Activated CD8-positive, alpha-beta memory T cell treated with anti-CD3 and anti-CD28 coated beads for 36 hours (primary cell): ENCODE measurements around the gene HYAL4. TPM values are rescaled to one million over a fixed set of nuclear protein-coding genes. Genes with fewer than 3 reads are reported as not detected.
"Not testable (repeated sequence)": the region's sequence is repeated elsewhere in the genome, so short reads cannot be mapped to it uniquely, and the experiment has no call there.

Experiments used
- CTCF ChIA-PET: fragments of 350-600 bp; sonication (Branson Sonifier 250); formaldehyde crosslinking; loops from one replicate; lab custom pipeline; 2021; ENCODE audit warnings: antibody characterized with exemption; lab: Charles Lee
- POLR2A ChIA-PET: fragments of 350-600 bp; sonication (Branson Sonifier 250); formaldehyde crosslinking; loops from one replicate; lab custom pipeline; 2021; ENCODE audit warnings: antibody characterized with exemption; lab: Charles Lee
- total RNA-seq, 2 experiments: library from RNA; stranded (reverse); gene quantifications; one replicate each; pipeline ENCODE4 v1.2.3, GENCODE V29; 2021

Gene HYAL4
- total RNA-seq, 2 experiments from 2014 or later, result not detected

DNA sequence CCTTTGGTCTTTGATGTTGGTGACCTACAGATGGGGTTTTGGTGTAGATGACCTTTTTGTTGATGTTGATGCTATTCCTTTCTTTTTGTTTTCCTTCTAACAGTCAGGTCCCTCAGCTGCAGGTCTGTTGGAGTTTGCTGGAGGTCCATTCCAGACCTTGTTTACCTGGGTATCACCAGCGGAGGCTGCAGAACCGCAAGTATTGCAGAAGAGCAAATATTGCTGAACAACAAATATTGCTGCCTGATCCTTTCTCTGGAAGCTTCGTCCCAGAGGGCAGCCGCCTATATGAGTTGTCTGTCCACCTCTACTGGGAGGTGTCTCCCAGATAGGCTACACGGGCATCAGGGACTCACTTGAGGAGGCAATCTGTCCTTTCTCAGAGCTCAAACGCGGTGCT is 827 bp upstream of the HYAL4 start:
- CTCF ChIA-PET, POLR2A ChIA-PET: not testable (repeated sequence)

DNA sequence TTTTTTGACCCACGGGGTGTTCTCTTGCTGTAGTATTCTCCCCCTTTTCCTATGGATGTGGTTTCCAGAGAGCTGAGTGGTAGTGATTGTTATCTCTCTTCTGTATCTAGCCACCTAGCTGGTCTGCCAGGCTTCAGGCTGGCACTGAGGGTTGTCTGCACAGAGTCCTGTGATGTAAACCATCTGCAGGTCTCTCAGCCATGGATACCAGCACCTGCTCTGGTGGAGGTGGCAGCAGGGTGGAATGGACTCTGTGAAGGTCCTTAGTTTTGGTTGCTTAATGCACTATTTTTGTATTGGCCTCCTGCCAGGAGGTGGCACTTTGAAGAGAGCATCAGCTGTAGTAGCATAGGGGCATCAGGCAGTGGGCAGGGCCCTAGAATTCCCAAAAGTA is 851 bp downstream of the HYAL4 start:
- POLR2A ChIA-PET, result no interaction called here
- CTCF ChIA-PET, result no interaction called here

DNA sequence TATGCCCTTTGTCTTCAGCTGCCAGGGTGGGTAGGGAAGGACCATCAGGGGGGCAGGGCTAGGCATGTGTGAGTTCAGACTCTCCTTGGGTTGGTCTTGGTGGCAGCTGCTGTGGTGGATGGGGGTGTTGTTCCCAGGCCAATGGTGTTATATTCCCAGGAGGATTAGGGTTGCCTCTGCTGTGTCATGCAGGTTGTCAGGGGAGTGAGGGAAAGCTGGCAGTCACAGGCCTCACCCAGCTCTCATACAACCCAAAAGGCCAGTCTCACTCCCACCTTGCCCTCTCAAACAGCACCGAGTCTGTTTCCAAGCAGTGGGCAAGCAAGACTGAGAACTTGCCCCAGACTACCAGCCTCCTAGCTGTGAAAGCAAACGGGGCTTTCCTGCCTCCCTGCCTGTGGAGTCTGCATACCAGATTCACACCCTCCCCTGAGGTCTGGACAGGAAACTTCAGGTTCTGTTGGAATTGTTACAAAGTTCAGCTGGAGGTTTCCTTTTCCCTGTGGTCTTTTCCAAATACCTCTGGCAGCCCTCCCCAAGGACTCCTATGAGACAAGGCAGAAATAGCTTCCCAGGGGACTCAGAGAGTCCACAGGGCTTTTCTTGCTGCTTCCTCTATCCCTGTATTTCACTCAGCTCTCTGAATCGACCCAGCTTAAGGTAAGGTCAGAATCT is 1.4 kb downstream of the HYAL4 start:
- ChIA-PET POLR2A (no interaction called here), CTCF (no interaction called here)

DNA sequence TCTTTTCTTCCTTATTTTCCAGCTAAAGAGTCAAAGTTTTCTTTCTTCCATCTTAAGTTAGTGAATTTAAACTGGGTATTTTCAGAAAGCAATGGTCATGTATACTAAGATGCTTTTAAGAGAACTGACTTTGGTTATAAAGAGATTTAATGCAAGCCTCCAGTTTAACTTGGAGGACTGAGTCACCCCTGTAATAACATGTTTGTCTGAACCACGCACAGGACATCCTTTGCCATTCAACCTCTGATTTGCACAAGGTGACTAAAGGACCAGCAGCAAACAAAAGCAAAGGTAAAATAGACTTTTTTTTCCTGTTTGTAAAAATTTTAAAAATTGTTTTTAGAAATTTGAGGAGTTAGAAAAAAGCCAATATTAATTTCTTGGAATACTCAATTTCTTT is 2.9 kb downstream of the HYAL4 start:
- ChIA-PET POLR2A (no interaction called here), CTCF (no interaction called here)

DNA sequence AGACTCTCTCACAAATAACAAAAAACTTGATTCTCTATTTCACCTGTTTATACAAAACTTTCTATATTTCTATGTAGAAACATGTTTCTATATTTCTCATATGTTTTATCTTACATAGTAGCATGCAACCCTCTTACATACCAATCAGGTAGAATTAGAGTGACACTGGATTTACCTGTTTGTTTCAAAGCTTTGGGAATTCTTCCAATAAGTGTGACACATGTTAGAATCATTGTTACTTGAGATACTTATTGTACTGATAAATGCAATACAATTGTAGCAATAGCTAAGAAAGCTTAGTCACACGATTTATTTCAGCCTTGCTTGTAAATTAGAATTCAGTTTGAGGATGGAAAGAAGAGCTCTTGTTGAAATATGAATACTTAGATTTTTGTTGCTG is 4.9 kb downstream of the HYAL4 start:
- POLR2A ChIA-PET, result no interaction called here
- CTCF ChIA-PET, result no interaction called here

DNA sequence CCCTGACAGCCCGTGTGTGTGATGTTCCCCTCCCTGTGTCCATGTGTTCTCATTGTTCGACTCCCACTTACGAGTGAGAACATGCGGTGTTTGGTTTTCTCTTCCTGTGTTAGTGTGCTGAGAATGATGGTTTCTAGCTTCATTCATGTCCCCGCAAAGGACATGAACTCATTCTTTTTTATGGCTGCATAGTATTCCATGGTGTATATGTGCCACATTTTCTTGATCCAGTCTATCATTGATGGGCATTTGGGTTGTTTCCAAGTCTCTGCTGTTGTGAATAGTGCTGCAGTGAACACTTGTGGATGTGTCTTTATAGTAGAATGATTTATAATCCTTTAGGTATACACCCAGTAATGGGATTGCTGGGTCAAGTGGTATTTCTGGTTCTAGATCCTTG is 6.4 kb downstream of the HYAL4 start:
- CTCF ChIA-PET, POLR2A ChIA-PET: not testable (repeated sequence)

DNA sequence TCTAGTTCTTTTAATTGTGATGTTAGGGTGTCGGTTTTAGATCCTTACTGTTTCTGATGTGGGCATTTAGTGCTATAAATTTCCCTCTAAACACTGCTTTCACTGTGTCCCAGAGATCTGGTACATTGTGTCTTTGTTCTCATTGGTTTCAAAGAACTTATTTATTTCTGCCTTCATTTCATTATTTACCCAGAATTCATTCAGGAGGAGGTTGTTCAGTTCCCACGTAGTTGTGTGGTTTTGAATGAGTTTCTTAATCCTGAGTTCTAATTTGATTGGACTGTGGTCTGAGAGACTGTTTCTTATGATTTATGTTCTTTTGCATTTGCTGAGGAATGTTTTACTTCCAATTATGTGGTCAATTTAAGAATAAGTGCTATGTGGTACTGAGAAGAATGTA is 9.3 kb downstream of the HYAL4 start:
- POLR2A ChIA-PET, CTCF ChIA-PET: not testable (repeated sequence)

DNA sequence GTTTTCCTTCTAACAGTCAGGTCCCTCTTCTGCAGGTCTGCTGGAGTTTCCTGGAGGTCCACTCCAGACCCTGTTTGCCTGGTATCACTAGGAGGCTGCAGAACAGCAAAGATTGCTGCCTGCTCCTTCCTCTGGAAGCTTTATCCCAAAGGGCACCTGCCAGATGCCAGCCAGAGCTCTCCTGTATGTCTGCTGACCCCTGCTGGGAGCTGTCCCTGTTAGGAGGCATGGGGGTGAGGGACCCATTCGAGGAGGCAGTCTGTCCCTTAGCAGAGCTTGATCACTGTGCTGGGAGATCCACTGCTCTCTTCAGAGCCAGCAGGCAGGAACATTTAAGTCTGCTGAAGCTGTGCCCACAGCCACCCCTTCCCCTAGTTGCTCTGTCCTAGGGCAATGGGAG is 11.5 kb downstream of the HYAL4 start:
- POLR2A ChIA-PET, CTCF ChIA-PET: not testable (repeated sequence)

DNA sequence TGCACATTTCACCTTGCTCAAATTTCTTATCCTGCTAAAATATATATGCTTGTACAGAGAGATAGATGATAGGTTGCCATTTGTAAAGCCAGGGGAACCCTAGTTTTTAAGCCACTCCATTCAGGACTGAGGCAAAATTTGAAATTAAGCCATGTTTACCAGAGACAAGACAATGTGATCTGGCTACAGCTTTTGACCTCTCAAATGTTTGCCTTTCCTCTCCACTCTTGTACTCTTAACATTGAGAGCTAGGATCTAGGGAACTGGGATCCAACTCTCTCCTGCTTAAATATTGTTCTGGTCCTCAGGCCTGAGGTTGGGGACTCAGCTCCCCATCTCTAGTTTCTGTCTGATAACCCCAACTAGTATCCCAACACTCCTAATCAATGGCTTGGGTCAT is 15.9 kb downstream of the HYAL4 start:
- POLR2A ChIA-PET, result no interaction called here
- CTCF ChIA-PET, result no interaction called here

DNA sequence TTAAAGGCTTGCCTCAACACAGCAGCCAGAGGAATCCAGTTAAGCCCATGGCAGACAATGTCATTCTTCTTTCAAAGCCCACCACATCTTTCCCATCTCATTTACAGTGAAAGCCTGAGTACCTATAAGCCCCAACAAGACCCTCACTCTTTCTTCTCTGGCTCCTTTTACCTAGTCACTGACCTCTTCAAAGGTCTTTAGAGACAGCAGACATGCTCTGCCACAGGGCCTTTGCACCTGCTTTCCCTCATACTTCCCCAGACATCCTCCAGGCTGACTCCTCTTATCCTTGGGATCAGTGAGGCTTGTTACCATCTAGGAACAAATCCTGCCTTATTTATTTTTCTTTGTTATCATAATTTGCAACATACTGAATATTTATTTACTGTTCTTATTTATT is 17.8 kb downstream of the HYAL4 start:
- CTCF ChIA-PET, result no interaction called here
- POLR2A ChIA-PET, result no interaction called here

DNA sequence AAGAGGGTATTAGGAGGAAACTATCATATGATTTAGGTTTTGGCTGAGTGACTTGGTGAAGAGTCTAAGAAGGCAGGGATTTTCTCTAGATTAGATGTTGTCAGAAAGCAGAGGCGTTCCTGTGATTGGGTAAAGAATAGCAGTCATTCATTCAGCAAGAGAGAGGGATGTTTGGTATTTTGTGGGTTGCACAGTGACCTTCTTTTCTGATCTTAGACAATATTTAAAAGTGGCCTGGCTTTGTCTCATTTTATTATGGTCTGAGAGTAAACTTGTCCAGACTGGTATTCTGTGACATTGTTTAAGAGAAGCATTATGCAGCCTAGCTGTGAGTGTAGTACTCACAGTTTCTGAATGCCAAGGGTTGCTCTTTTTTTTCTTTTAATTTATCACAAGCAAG is 18.5 kb downstream of the HYAL4 start:
- ChIA-PET POLR2A (no interaction called here), CTCF (interaction anchor here (0.9 kb wide), 1 partner anchor 9 kb away, joined by 3 read pairs; no protein-coding TSS in a partner anchor)

DNA sequence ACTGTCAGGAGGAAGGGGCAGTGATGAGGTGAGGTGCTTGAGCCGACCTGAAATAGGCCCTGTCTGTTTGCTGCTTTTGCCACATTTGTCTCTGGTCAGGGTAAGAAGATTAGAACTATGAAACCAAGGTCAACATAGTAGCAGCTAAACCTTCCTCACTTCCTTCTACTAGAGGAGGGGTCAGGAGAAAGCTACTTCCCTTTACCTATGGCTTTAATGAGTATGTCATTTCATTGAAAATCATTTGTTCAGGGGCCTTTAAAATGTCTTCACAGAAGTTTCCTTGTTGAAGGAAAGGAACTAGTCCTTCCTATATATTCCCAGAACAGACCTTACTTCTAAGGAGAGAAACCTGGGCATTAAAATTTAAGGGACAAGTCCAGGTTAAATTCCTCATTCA is 19.0 kb downstream of the HYAL4 start:
- POLR2A ChIA-PET, result no interaction called here
- CTCF ChIA-PET, result interaction anchor here (0.9 kb wide), 1 partner anchor 8 kb away, joined by 3 read pairs; no protein-coding TSS in a partner anchor

DNA sequence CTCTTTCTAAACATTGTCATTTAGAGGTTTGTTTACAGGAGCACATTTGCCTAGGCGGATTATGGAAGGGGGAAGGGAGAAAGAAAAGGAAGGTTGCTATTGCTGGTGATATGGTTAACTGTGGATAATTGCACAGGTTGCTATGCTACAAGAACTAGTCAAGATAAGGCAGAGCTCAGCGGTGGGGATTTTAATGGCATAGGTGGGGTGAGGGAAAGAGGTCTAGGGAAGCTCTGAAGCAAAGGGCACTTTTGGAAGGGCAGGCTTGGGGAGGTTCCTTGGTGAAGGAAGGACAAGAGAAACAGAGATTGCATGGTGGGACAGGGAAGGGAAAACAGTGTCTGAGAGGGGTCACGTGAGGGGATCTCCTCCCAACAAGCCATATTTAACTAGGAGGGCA is 19.5 kb downstream of the HYAL4 start:
- POLR2A ChIA-PET, result no interaction called here
- CTCF ChIA-PET, result interaction anchor here (1.2 to 1.5 kb wide), 3 partner anchors 65 to 168 kb away, joined by 3 to 11 read pairs (median 3); no protein-coding TSS in a partner anchor

DNA sequence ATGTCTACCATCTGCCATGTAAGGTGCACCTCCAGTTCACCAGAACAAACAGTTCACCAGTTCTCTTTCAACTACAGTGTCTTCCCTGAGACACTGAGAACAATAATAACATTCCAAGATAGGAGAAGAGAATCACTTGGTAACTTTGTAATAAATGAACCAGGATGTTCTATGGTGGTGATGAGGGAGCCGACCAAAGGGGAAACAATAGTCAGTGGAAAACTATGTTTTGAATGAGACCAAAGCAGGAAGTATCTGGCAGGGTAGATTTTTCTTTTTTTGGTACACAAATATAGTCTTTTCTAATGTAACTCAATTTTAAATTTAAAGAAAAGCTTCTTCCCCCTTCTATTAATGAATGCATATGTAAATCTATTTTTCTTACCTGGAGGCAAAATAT is 20.0 kb downstream of the HYAL4 start:
- ChIA-PET POLR2A (no interaction called here), CTCF (interaction anchor here (0.6 to 1.5 kb wide), 7 partner anchors 56 to 240 kb away, joined by 3 to 11 read pairs (median 3); partner anchors contain the start of gene WASL)

DNA sequence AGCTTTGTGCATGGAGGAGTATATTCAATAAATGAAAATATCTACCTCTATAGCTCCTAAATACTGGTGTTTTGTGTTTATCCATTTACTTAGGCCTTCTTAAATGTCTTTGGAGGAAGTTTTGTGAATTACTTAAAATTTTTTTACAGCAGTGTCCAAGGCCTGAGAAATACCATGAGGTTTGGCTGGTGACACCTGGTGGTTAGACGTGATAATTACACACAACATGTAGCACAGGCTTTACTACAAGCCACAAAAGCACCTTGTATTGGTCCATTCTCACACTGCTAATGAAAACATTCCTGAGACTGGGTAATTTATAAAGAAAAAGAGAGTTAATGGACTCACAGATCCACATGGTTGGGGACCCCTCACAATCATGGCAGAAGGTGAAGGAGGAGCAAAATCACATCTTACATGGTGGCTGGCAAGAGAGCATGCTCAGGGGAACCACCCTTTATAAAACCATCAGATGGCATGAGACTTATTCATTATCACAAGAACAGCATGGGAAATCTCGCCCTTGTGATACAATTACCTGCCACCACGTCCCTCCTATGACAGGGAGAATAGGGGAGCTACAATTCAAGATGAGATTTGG is 20.6 kb downstream of the HYAL4 start:
- POLR2A ChIA-PET, result no interaction called here
- CTCF ChIA-PET, result interaction anchor here (0.6 to 1.5 kb wide), 7 partner anchors 56 to 241 kb away, joined by 3 to 11 read pairs (median 3); partner anchors contain the start of gene WASL

DNA sequence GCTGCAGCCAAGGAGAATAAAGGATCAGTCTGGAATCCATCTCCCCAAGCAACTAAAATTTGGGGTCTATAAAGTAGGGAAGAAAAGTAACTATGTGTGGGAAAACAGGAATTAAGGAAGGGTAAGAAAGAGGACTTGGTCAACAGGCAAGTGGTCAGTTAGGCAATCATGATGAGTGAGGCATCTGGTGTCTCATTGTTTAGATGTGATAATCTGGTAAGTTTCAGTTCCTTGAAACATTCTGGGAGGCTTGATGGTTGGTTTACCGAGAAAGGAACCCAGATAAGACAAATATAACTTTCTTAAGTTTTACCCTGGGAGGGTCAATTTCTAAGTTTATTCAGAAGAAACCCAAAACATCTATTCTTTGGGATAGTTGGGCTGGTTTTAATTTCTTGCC is 22.3 kb downstream of the HYAL4 start:
- CTCF ChIA-PET, result no interaction called here
- POLR2A ChIA-PET, result no interaction called here

DNA sequence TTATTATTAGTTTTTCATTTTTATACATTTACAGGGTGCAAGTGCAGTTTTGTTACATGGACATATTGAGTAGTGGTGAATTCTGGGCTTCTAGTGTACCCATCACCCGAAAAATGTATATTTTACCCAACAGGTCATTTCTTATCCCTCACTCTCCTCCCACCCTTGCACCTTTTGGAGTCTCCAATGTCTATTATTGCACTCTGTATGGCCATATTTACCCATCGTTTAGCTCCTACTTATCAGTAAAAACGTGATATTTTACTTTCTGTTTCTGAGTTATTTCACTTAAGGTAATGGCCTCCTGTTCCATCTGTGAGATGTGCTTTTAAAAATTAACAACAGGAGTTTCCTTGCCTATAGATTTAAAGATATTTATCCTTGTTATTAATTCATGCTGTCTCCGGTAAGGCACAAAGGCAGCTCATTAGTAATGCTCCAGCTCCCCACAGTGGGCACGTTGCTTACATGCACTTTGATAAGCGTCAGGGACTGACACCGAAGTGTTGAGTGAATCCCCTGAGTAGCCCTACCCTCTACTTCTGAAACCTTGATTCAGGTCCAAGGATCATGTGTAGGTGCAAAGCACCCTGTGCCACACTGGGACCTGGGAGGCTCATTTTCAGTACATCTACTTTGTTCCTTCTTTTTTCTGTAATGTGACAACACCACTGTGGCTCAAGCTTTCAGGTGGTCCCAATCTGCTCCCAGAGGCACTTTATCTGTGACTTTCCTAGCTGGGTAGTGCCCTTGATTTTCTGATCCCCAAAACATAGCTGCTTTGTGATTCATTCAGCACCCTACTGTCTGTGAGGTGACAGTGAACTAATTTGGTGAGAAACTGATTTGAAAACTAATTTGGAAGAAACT is 27.3 kb downstream of the HYAL4 start:
- POLR2A ChIA-PET, result no interaction called here
- CTCF ChIA-PET, result interaction anchor here (0.5 to 1.8 kb wide), 7 partner anchors 9 to 215 kb away, joined by 3 to 7 read pairs (median 3); no protein-coding TSS in a partner anchor

DNA sequence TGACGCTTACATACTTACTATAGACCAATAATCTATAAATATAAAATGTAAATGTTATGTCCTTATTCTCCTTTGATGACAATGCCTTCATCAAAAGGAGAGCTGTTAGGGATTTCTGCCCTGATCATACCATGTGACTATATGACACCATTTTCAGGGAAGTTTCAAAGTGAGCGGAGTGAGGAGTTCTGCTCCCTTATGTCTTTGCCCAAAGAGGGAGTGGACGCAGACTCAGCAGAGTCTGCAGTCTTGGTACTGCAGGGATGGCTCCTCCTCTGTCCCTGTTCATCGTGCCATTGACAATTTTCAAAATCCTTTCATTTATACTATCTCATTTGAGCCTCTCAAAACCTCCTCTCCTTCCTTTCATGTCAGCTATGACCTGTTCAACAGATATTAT is 27.9 kb downstream of the HYAL4 start:
- POLR2A ChIA-PET, result no interaction called here
- CTCF ChIA-PET, result interaction anchor here (0.9 to 1.8 kb wide), 4 partner anchors 9 to 75 kb away, joined by 3 to 7 read pairs (median 4); no protein-coding TSS in a partner anchor

DNA sequence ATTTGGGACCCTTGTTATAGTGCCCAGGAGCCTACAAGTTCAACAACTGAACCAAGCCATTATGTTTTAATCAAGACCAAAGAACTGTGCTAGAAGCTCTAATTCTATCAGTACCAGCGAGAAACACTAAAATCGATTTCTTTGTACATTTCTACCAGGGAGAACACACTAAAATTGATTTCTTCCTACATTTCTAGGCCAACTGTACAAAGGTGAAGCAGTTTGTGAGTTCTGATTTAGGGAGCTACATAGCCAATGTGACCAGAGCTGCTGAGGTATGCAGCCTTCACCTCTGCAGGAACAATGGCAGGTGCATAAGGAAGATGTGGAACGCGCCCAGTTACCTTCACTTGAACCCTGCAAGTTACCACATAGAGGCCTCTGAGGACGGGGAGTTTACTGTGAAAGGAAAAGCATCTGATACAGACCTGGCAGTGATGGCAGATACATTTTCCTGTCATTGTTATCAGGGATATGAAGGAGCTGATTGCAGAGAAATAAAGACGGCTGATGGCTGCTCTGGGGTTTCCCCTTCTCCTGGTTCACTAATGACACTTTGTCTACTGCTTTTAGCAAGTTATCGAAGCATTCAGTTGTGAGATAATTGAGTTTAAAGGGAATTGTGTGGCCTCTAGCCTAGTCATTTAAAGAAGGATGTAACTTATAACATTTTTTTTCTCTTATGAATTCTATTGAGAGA is 31.7 kb downstream of the HYAL4 start:
- POLR2A ChIA-PET, result no interaction called here
- CTCF ChIA-PET, result no interaction called here
